PC-3 (cell line): Measurements from ENCODE around the gene ROBO2.

ENCODE experiments used
- CTCF ChIP-seq: fragments of 300-600 bp; sonication (generic); conservative IDR thresholded peaks from 2 replicates; pipeline ENCODE4 v1.5.1; 2017; ENCODE audit warnings: antibody characterized with exemption, low read depth, mild to moderate bottlenecking, low read length
- EZH2 ChIP-seq: fragments of 300-600 bp; sonication (generic); IDR thresholded peaks from one replicate; pipeline ENCODE4 v1.6.1; 2017; ENCODE audit warnings: antibody characterized with exemption, mild to moderate bottlenecking, low read length; ENCODE audit not compliant: unreplicated experiment
- EZH2phosphoT487 ChIP-seq: fragments of 300-600 bp; sonication (generic); IDR thresholded peaks from 2 replicates; pipeline ENCODE4 v1.6.1; 2018; ENCODE audit warnings: mild to moderate bottlenecking, antibody characterized with exemption, low read length, borderline replicate concordance

DNA sequence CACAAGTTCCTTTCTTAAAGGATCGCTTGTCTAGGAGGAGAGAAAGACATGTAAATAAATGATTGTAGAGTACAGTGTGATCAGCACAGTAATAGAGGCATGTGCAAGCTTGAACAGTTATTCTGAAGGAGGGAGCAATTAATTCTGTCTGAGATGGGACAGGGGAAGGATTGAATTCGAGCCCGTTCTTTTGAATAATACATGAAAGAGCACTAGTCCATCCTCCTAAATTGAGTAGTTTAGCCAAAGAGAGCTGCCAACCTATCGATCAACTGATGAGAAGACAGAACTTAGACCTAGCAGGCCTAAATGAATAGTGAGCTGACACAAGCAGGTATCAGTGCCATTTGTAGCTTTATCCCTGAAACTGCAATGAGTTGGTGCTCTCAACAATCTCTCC, 142.4 kb downstream of the ROBO2 start:
- TF ChIP-seq CTCF = no peak
- no peak for TF ChIP-seq EZH2
- TF ChIP-seq EZH2phosphoT487 = no peak
